Endothelial cell of umbilical vein (primary cell): ENCODE data around the gene SCAMP1. TPM values are rescaled to one million over a fixed set of nuclear protein-coding genes. Genes with fewer than 3 reads are reported as not detected.

Experiments
- BruUV-seq: library from RNA; stranded (reverse); fragments of 400-500 nt; replicated peaks from 2 replicates; lab custom pipeline; 2021; lab: Mats Ljungman, UMichigan
- CTCF ChIA-PET: fragments of 300-600, 350-600 bp; sonication (Branson Sonifier 250); formaldehyde crosslinking; loops from one replicate; lab custom pipeline; 2021; ENCODE audit warnings: antibody characterized with exemption, inconsistent platforms; lab: Charles Lee
- POLR2A ChIA-PET: fragments of 300-600, 350-600 bp; sonication (Branson Sonifier 250); formaldehyde crosslinking; loops from one replicate; lab custom pipeline; 2021; ENCODE audit warnings: antibody characterized with exemption, inconsistent platforms; lab: Charles Lee
- DNase-seq: peaks from one replicate; pipeline ENCODE4 v3.0.0-alpha.2; 2011; ENCODE audit warnings: low read depth, low spot score
- FAIRE-seq: peaks from 2 replicates; lab custom pipeline; 2011; peaks lifted over from hg19 to GRCh38; lab: Jason Lieb, UNC
- H2AFZ ChIP-seq: 2 replicates; pipeline ENCODE4 v1.6.0; 2012; ENCODE audit warnings: low read depth, low read length, control low read depth, inconsistent platforms
- H3K27ac ChIP-seq: 2 replicates; pipeline ENCODE4 v1.5.1; 2011; ENCODE audit warnings: low read depth, mild to moderate bottlenecking, control low read depth, low read length, moderate library complexity; ENCODE audit not compliant: insufficient read depth
- H3K27me3 ChIP-seq, 2 experiments: 2 replicates each; pipeline versions ENCODE4 v1.6.0 to v1.6.1; 2011; ENCODE audit warnings: low read length in 2 of 2, mixed read lengths in 1 of 2; ENCODE audit not compliant: control insufficient read depth in 2 of 2, insufficient read depth in 2 of 2
- H3K36me3 ChIP-seq, 2 experiments: 2 replicates in 1 of 2; 3 replicates in 1 of 2; pipeline ENCODE4 v1.5.1; 2011; ENCODE audit warnings: low read length in 2 of 2, mild to moderate bottlenecking in 1 of 2, moderate library complexity in 1 of 2; ENCODE audit not compliant: control insufficient read depth in 2 of 2, insufficient read depth in 2 of 2; ENCODE audit errors: extremely low read depth in 1 of 2
- H3K4me1 ChIP-seq: 3 replicates; pipeline ENCODE4 v1.5.1; 2011; ENCODE audit warnings: mild to moderate bottlenecking, low read length; ENCODE audit not compliant: control insufficient read depth, insufficient read depth; ENCODE audit errors: extremely low read depth
- H3K4me2 ChIP-seq: 2 replicates; pipeline ENCODE4 v1.6.1; 2011; ENCODE audit warnings: low read length, control low read depth, mixed read lengths; ENCODE audit not compliant: insufficient read depth
- H3K4me3 ChIP-seq, 3 experiments: fragments of 200-600 bp in 1 of 3; sonication (generic), shearing (Covaris generic) in 1 of 3; replicated peaks in 1 of 3; 2 replicates each; pipeline ENCODE4 v1.5.1; 2011 to 2016; ENCODE audit warnings: control low read depth in 3 of 3, low read length in 3 of 3, mild to moderate bottlenecking in 2 of 3, inconsistent platforms in 1 of 3, low read depth in 1 of 3, moderate library complexity in 1 of 3; ENCODE audit not compliant: insufficient read depth in 1 of 3
- H3K79me2 ChIP-seq: 2 replicates; pipeline ENCODE4 v1.6.0; 2012; ENCODE audit warnings: low read length, inconsistent platforms; ENCODE audit not compliant: control insufficient read depth, insufficient read depth
- H3K9ac ChIP-seq: replicated peaks from 2 replicates; pipeline ENCODE3; 2011; ENCODE audit warnings: low read length, control low read depth; ENCODE audit not compliant: insufficient read depth; ENCODE audit errors: extremely low read depth
- H3K9me1 ChIP-seq: replicated peaks from 3 replicates; pipeline ENCODE4 v1.6.0; 2011; ENCODE audit warnings: mild to moderate bottlenecking, low read length; ENCODE audit not compliant: control insufficient read depth, insufficient read depth; ENCODE audit errors: extremely low read depth
- H3K9me3 ChIP-seq: replicated peaks from 2 replicates; pipeline ENCODE4 v1.5.1; 2012; ENCODE audit warnings: low read length, inconsistent platforms; ENCODE audit not compliant: control insufficient read depth, insufficient read depth
- H4K20me1 ChIP-seq: replicated peaks from 2 replicates; pipeline ENCODE3; 2011; ENCODE audit warnings: mild to moderate bottlenecking, low read length; ENCODE audit not compliant: control insufficient read depth, insufficient read depth; ENCODE audit errors: extremely low read depth
- CTCF ChIP-seq, 2 donors: IDR thresholded peaks; 1 replicate in 1 of 2; 2 replicates in 1 of 2; pipeline ENCODE4 v1.5.1; 2011; ENCODE audit warnings: low read length in 2 of 2, mild to moderate bottlenecking in 2 of 2, moderate library complexity in 2 of 2, control low read depth in 1 of 2, inconsistent platforms in 1 of 2, low read depth in 1 of 2; ENCODE audit not compliant: insufficient read depth in 1 of 2; ENCODE audit errors: extremely low read depth in 1 of 2
- EZH2 ChIP-seq: IDR thresholded peaks from 2 replicates; pipeline ENCODE4 v1.6.1; 2012; ENCODE audit warnings: borderline replicate concordance, low read depth, mild to moderate bottlenecking, moderate library complexity, low read length, inconsistent platforms; ENCODE audit not compliant: severe bottlenecking
- FOS ChIP-seq: IDR thresholded peaks from 2 replicates; pipeline ENCODE4 v1.6.1; 2011; ENCODE audit warnings: mild to moderate bottlenecking, low read length, moderate library complexity, borderline replicate concordance; ENCODE audit not compliant: insufficient read depth
- GATA2 ChIP-seq: IDR thresholded peaks from 2 replicates; pipeline ENCODE4 v1.7.0; 2011; ENCODE audit warnings: low read depth, mild to moderate bottlenecking, moderate library complexity, mixed read lengths, low read length; ENCODE audit not compliant: insufficient read length, insufficient read depth
- JUN ChIP-seq: IDR thresholded peaks from 2 replicates; pipeline ENCODE4 v1.6.1; 2011; ENCODE audit warnings: borderline replicate concordance, low read depth; ENCODE audit not compliant: insufficient read length, insufficient read depth
- MAX ChIP-seq: IDR thresholded peaks from 2 replicates; pipeline ENCODE4 v1.6.1; 2011; ENCODE audit not compliant: insufficient read depth, insufficient read length
- MYC ChIP-seq: IDR thresholded peaks from one replicate; pipeline ENCODE4 v1.6.1; 2011; ENCODE audit warnings: mild to moderate bottlenecking, low read depth, low read length
- POLR2A ChIP-seq: IDR thresholded peaks from 2 replicates; pipeline ENCODE4 v1.6.1; 2012; ENCODE audit warnings: low read depth, mild to moderate bottlenecking, control low read depth, low read length
- POLR2AphosphoS5 ChIP-seq: IDR thresholded peaks from 2 replicates; pipeline ENCODE4 v1.6.1; 2012; ENCODE audit warnings: low read depth, mild to moderate bottlenecking, control low read depth, low read length, moderate library complexity; ENCODE audit not compliant: insufficient read depth
- dilution Hi-C: fragments of 300-500 bp; cut with MboI; formaldehyde crosslinking; loops from one replicate; pipeline ENCODE4 v1.15.0; 2019; ENCODE audit warnings: low sequenced_read_pairs; ENCODE audit not compliant: extremely low pct_ligation_motif_present
- intact Hi-C: fragments of 100-400 bp; cut with micrococcal nuclease; formaldehyde crosslinking; loops from one replicate; pipeline ENCODE4 v1.10.0; 2022
- polyA plus RNA-seq, 4 experiments: library from polyadenylated mRNA; depleted of rRNA in 3 of 4; stranded (reverse) in 3 of 4; unstranded in 1 of 4; fragments of >200 nt; gene quantifications; 2 replicates each; pipeline versions ENCODE4 v1.2.1 to v1.2.3, GENCODE V29; 2011 to 2012; ENCODE audit warnings: missing spikeins in 1 of 4
- total RNA-seq: library from RNA; stranded (reverse); gene quantifications from 2 replicates; pipeline ENCODE4 v1.2.3, GENCODE V29; 2021

The SCAMP1 gene
- total and polyA plus RNA-seq, 2 donors (not counting 3 experiments of a cell fraction or from before 2014, with no cell fraction given) = 13.7 to 29.0 TPM

- CTCF ChIA-PET = interaction anchor here (1.3 to 2.2 kb wide), 4 partner anchors 16 to 71 kb away, joined by 4 to 11 read pairs (median 8); no protein-coding TSS in a partner anchor
- POLR2A ChIA-PET = interaction anchor here (0.6 to 2.5 kb wide), 3 partner anchors 21 to 122 kb away, joined by 3 to 7 read pairs (median 6); partner anchors contain the start of gene LHFPL2
- H3K4me2 ChIP-seq = peak overlapping the region; percentile 12
- H3K36me3 ChIP-seq = no peaks in the 10 kb centered on the region
- H3K79me2 ChIP-seq = peaks cover 5% of the 10 kb centered on the region
- H3K4me3 ChIP-seq = no peak overlapping the region
- H2AFZ ChIP-seq = no peak overlapping the region
- FAIRE-seq (peak; percentile 77), DNase-seq (peak; percentile 93)
- peak overlapping the region; percentile 94 for H3K9ac ChIP-seq
- no peaks in the 10 kb centered on the region for H4K20me1 ChIP-seq
- H3K27ac ChIP-seq = peak overlapping the region; percentile 99
- dilution Hi-C loops = no loop called here
- peaks cover 96% of the 10 kb centered on the region for H3K4me1 ChIP-seq
- peak; percentile 86 for TF ChIP-seq FOS
- peak; percentile 39 for TF ChIP-seq POLR2A
- peak; percentile 77 for TF ChIP-seq GATA2
- no peak for TF ChIP-seq CTCF (IDR thresholded peaks at IDR 0.05; ENCODE audit: extremely low read depth in 1 of 2, insufficient read depth in 1 of 2, low read depth in 1 of 2, low read length in 2 of 2)
- TF ChIP-seq JUN = peak; percentile 40
- TF ChIP-seq MYC = no peak
- peak; percentile 60 for TF ChIP-seq POLR2AphosphoS5
- TF ChIP-seq MAX = no peak
- TF ChIP-seq EZH2 = no peak
- intact Hi-C loops = loop anchor here (2.0 to 5.0 kb wide), 5 partner anchors 59 to 606 kb away; partner anchors contain the start of gene SCAMP1
- no TSS peak for BruUV-seq
- no peaks in the 10 kb centered on the region for H3K9me3 ChIP-seq
- no peaks in the 10 kb centered on the region for H3K27me3 ChIP-seq
- no peaks in the 10 kb centered on the region for H3K9me1 ChIP-seq
Measured at GRCh38 chr5:78526049-78526525, 165.7 kb downstream of the SCAMP1 start.
